Panc1 (cell line): Measurements from ENCODE around the gene CFDP1.

Experiments used
- POLR2AphosphoS5 ChIP-seq: IDR thresholded peaks from 2 replicates; pipeline ENCODE4 v1.6.1; 2012; ENCODE audit warnings: mild to moderate bottlenecking, low read depth, low read length, moderate library complexity
- SIN3A ChIP-seq: IDR thresholded peaks from 2 replicates; pipeline ENCODE4 v1.6.1; 2012; ENCODE audit warnings: low read depth, mild to moderate bottlenecking, low read length, moderate library complexity, borderline replicate concordance; ENCODE audit not compliant: insufficient read depth
- TCF7L2 ChIP-seq: IDR thresholded peaks from 2 replicates; pipeline ENCODE4 v1.6.1; 2011; ENCODE audit warnings: mild to moderate bottlenecking, low read depth, low read length, inconsistent platforms
- TF ChIP-seq, protein P1 (sequence below): fragments of 450-650 bp; IDR thresholded peaks from 2 replicates; pipeline ENCODE4 v1.5.1; 2017; ENCODE audit warnings: mild to moderate bottlenecking

- TF ChIP-seq SIN3A: no peak
- TF ChIP-seq, protein P1, sequence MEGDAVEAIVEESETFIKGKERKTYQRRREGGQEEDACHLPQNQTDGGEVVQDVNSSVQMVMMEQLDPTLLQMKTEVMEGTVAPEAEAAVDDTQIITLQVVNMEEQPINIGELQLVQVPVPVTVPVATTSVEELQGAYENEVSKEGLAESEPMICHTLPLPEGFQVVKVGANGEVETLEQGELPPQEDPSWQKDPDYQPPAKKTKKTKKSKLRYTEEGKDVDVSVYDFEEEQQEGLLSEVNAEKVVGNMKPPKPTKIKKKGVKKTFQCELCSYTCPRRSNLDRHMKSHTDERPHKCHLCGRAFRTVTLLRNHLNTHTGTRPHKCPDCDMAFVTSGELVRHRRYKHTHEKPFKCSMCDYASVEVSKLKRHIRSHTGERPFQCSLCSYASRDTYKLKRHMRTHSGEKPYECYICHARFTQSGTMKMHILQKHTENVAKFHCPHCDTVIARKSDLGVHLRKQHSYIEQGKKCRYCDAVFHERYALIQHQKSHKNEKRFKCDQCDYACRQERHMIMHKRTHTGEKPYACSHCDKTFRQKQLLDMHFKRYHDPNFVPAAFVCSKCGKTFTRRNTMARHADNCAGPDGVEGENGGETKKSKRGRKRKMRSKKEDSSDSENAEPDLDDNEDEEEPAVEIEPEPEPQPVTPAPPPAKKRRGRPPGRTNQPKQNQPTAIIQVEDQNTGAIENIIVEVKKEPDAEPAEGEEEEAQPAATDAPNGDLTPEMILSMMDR: no peak
- no peak for TF ChIP-seq POLR2AphosphoS5
- TF ChIP-seq TCF7L2: no peak
These were observed 61.0 kb downstream of the CFDP1 start for GRCh38 chr16:75372236-75372856.
